GM21381 (cell line): ENCODE results near the gene PGRMC2.
A peak's percentile ranks its signal among the peaks of the same experiment; 100 is the strongest.

ENCODE experiments used
- ATAC-seq: cut with Tn5 transposase; IDR thresholded peaks from one replicate; pipeline ENCODE4 v1.9.1; 2021; ENCODE audit warnings: mild to moderate bottlenecking, moderate library complexity; ENCODE audit not compliant: unreplicated experiment

PGRMC2 gene

DNA sequence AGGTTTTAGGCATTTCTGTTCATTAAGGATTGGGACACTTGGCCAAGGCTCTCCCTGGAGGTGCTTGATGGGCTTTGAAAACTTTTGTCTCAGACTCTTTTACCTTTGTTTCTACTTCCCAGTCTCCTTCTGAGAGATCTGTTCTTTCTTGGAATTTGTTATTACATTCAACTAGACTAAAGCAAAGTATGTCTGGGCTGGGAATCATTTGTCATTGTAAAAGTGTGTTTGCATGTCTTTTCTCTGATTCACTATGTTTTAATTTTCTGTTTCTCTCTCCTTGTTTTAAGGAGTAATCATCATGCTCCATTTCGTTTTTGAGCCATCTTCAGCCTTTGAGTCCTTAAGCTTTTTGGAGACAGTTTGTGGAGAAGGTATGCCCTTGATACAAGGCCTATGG, 12.2 kb upstream of the PGRMC2 start:
- ATAC-seq: no peak

DNA sequence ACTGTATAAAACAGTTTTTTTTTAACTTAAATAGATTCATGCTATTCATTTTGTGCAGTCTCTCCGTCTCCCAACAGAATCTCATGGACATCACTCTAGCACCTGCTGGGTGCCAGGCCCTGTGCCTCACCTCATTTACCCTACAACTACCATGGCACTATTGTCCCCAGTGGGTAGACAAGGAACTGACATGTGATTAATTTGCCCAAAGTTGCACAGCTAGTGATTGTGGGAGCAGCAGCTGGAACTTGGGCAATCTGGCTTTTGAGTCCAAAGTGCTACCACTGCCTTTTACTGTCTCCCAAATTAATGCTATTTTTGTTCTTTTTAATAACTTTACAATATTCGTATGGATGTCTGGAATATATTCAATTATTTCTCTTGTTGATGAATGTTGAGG, 11.2 kb upstream of the PGRMC2 start:
- no peak for ATAC-seq

DNA sequence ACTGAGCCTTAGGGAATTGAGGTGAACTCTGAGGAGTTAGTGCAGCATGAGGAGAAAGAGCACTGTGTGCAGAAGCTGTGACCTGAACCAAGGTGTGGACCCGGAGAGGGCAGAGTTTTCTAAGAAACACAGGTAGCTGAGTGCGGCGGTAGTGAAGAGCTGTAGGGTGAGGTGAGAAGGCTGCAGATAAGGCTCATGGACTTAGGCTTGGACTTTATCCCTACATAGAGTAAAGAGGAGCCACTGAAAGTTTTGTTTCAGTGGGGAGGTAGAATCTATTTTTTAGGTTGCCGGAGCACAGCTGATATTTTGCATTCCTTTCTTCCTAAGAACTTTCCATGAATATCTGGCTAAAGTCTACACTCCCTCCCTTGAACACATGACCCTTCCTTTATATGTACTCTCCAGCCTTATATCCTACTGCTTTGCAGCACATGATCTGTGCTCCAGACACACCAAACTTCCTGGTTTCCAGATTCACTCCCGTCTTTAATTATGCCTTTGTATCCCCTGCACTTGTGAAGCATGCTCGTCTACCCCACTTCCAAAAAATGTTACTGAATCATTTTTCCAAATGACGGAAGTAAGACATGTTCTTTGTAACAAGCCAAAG, 10.6 kb upstream of the PGRMC2 start:
- no peak for ATAC-seq

GRCh38 chr4:128295255-128295654, 7.6 kb upstream of the PGRMC2 start:
- ATAC-seq: no peak

GRCh38 chr4:128294464-128294863, 6.9 kb upstream of the PGRMC2 start:
- ATAC-seq: no peak

- no peak for ATAC-seq
These were observed 4.7 kb upstream of the PGRMC2 start for GRCh38 chr4:128292349-128292748.

- no peak for ATAC-seq
These were observed 3.5 kb upstream of the PGRMC2 start for GRCh38 chr4:128291096-128291495.

DNA sequence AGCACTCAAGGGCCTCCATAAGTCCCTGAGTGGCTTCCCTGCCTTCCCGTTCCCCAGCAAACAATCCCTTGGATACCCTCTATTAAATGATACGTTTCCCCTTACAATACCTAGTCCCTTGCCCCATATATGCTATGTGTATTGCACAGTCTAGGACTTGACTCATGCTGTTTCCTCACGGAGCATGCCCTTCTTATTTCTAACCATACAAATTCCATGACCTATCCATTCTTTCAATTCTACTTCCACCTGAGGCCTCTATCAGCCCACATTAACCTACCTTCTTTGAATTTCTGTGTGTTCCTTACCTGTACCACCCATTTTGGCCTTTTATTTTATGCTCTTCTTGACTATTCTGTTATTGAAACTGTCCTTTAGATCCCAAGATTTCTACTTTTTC, 2.9 kb upstream of the PGRMC2 start:
- ATAC-seq: no peak

DNA sequence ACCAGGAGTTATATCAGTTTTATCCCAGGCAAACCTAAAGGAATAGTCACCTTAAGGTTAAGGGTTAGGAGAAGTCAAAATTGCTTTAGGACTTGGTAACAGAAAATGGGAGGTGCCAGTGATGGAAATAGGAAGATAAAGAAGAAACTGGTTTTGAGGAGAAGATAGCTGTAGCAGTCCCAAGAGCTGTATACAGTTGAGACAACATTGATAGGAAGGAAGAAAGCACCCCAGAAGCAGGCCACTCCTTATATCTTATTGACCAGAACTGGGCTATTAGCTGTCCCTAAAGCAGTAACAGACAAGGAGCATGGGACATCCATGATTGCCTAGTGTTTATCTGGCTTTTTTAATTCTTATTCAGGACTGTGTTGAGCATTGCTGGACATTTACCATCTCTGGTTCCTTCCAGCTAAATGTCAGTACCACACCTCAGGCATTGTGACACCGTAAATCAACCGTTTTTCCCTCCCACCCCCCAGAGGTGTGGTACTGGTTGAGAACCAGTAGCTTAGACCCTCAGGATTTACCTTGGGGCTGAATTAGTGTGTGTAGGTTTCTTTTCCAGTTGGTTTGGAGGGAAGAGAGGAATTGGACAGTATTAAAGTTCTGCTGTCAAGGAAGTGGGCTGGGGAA, 2.0 kb upstream of the PGRMC2 start:
- no peak for ATAC-seq

- no peak for ATAC-seq
These were observed 1.1 kb upstream of the PGRMC2 start for GRCh38 chr4:128288689-128289106.

DNA sequence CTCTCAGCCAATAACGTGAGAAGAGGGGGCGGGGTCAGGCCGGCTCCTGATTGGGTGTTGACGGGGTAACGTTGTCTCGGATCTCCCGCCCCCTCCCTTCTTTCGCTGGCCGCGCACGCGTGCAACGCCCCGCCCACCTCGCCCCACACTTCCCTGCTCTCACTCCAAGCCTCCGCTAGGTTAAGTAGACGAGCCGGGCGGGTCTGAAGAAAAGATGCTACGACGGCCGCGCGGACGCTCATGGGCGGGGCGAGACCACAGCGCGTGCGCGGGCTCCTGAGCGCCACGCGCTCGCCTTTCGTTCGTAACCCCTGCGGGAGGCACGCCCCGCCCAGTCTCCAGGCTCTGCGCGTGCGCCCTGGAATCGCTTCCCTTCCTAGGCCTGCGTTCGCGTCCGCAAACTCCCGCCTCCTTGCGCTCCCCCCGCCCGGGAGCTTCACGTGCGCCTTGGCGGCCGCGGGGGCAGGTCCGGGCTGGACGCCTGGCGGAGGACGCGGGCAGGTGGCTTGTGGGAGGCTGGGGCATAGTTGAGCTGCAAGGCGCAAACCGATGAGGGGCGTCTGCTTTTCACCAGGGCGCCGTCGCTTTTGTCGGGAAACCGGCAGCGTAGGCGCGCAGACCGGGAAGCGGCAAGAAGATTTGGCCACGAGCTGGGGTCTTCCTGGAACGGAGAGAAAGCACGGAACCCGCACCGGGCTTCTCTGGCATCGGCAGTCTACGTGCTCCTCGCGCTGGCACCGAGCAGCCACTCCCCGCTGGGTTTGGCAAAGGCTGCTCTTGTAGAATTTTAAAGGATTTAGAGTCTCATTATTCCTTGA, 467 bp upstream of the PGRMC2 start:
- peak; percentile 79 for ATAC-seq

DNA sequence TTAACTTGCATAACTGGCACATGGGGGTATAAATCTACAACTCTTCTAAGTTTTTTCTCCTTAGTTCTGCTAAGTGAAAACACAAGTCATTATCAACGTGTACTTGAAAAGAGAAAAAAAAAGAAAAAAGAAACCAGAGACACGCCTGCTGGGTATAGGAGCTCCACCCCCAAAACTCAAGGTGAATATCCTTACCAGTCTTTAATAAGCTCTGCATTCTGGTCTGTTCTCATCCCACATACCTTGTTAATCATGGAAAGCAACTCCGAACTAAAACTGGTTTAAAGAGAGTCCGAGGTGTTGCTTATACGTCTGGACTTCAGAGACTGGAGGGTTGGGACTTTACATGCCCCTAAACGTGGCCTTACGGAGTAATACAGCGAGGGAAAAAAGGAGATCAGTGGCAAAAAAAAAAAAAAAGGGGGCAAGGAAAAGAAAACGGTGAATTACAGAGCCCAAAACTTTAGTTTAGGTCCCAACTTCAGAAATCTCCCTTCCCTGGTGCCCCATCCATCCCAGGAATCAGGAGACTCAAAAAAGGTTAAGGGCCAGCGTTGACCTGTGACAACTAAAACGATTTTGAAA, 1.0 kb downstream of the PGRMC2 start:
- peak; percentile 17 for ATAC-seq

DNA sequence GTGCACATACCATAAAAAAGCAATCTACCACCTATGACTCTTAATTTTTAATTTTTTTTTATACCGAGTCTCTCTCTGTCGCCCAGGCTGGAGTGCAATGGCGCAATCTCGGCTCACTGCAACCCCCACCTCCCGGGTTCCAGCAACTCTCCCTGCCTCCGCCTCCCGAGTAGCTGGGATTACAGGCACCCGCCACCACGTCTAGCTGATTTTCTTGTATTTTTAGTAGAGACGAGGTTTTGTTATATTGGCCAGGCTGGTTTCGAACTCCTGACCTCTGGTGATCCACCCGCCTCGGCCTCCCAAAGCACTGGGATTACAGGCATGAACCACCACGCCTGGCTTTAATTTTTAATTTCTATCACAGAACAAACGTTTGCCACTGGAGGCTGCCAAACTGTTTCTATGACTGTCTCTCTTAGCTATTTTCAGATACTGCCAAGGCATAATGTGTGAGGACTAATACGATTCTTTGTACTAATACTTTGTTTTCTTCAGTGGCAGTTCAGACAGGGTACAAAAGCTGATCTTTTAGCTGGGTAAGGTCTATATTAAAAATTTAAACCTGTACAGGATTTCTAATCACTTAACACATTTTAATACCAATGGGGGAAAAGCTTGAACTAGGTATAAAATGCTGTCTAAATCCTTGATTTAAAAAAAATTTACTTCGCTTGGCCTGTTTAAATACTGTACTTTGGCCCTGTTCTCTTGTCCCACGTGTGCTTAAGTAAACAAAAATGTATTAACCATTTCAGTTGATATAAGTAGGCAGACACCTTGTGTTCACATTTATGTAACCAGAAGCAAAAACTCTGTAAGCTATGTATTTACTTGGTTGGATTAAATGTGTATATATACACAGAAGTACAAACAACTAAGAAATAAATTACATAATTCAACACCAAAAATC, 2.3 kb downstream of the PGRMC2 start:
- no peak for ATAC-seq

DNA sequence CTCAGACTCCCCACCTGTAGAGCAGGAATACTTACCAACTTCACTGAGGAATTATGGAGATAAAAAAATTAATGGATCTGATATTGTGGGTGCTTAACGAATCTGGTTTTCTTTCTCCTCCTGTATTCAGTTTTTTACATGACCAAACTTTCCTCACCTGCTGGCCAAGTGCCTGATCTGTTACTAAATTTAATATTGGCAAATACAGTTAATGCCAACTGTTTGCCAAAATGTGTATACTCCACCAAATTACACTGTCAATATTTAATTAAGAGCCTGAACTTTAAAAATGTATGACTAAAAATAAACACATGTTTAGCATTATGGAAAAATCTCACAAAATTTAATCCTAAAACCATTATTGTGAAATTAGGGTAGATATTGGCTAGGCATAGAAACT, 3.3 kb downstream of the PGRMC2 start:
- no peak for ATAC-seq

DNA sequence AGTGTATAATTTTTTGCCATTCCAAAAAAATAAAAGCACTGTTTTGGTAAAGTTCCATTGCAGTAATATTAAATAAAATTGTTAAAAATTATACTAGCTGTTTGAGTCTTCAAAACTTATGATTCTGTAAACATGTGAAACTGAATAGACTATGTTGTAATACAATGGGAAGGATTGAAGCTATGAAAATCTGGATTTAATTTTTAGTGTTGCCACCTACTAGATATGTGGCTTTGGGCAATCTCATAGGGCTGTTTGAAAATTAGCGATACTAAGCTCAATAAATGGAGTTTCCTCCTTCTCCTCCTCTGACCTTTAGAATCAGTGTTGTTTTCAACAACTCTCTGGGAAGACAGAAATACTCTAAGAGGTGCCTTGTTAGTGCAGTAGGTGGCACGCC, 4.5 kb downstream of the PGRMC2 start:
- no peak for ATAC-seq

DNA sequence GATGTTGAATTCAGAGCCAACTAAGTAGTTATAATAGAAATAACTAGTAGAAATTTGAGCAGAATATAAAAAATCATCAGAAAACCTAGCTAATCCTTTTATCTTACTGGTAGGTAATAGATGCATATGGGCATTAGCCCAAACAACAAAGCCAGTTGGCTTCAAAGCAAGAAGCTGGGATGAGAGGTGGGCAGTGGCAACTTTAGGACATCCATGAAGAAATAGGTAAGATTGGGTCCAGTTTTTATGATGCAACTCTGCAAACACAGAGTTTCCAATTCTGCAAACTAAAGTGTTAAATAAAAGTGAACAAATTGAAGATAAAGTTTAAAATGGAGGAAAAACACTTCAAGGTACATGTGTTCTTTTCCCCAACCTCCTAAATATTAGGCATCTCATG, 5.1 kb downstream of the PGRMC2 start:
- no peak for ATAC-seq

- ATAC-seq: no peak
These were observed 6.3 kb downstream of the PGRMC2 start for GRCh38 chr4:128281354-128281753.

GRCh38 chr4:128279624-128280225, 7.9 kb downstream of the PGRMC2 start:
- no peak for ATAC-seq

- no peak for ATAC-seq
These were observed 9.8 kb downstream of the PGRMC2 start for GRCh38 chr4:128277856-128278255.

- no peak for ATAC-seq
These were observed 12.3 kb downstream of the PGRMC2 start for GRCh38 chr4:128275346-128275745.
